ENCODE results near the gene ACP6.
"Not testable (repeated sequence)": the region's sequence is repeated elsewhere in the genome, so short reads cannot be mapped to it uniquely, and the experiment has no call there.

ACP6 gene

DNA sequence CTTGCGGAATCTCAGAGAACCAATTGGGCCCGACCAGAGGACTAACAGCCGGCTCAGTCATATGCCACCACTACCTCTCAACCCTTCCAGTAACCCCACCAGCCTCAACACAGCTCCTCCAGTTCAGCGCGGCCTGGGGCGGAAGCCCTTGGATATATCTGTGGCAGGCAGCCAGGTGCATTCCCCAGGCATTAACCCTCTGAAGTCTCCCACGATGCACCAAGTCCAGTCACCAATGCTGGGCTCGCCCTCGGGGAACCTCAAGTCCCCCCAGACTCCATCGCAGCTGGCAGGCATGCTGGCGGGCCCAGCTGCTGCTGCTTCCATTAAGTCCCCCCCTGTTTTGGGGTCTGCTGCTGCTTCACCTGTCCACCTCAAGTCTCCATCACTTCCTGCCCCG lies 49.8 kb downstream of the ACP6 start:
- no peak for DNase-seq (ENCODE audit: low spot score)

DNA sequence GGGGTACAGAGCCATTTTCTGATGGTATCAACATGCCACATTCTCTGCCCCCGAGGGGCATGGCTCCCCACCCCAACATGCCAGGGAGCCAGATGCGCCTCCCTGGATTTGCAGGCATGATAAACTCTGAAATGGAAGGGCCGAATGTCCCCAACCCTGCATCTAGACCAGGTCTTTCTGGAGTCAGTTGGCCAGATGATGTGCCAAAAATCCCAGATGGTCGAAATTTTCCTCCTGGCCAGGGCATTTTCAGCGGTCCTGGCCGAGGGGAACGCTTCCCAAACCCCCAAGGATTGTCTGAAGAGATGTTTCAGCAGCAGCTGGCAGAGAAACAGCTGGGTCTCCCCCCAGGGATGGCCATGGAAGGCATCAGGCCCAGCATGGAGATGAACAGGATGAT lies 50.6 kb downstream of the ACP6 start:
- no peak for DNase-seq (ENCODE audit: low spot score)

DNA sequence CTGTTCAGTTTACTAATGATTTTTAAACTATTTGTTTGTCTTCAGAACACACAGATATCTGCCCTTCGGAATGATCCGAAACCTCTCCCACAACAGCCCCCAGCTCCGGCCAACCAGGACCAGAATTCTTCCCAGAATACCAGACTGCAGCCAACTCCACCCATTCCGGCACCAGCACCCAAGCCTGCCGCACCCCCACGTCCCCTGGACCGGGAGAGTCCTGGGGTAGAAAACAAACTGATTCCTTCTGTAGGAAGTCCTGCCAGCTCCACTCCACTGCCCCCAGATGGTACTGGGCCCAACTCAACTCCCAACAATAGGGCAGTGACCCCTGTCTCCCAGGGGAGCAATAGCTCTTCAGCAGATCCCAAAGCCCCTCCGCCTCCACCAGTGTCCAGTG lies 51.6 kb downstream of the ACP6 start:
- no peak for DNase-seq (ENCODE audit: low spot score)

DNA sequence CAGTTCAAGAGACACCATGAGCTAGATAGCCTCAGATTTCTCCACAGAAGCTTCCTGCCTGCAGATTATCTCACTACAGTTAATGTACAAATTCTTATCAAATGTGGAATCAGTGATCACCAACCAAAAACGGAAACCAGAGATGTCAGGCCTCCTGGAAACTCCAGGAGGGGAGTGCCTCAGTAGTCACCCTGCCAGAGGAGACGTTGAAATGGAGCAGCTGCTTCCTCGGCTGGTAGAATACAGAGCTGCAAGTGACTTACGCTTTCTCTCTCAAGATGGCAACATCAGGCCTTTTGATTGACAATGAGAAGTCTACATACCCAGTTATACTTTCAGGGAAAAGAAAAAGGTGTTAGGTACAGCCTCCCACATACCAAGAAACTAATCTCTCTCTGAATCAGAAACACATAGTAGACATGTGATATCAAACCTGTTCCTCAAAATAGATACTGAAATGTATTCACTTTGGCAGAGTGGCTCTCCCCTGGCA lies 52.2 kb downstream of the ACP6 start:
- no peak for DNase-seq (ENCODE audit: low spot score)

DNA sequence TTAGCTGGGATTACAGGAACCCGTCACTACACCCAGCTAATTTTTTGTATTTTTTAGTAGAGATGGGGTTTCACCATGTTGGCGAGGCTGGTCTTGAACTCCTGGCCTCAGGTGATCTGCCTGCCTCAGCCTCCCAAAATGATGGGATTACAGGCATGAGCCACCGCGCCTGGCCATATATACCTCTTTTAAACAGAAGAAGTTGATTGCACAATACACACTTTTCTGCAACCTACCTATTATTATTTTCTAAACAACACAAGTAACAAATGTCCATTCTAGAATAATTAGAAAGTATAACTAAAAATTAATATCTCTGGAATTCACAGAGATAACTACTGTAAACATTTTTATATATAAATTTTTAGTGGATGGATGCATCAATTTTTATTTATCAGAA lies 55.4 kb downstream of the ACP6 start:
- DNase-seq (ENCODE audit: low spot score): not testable (repeated sequence)

DNA sequence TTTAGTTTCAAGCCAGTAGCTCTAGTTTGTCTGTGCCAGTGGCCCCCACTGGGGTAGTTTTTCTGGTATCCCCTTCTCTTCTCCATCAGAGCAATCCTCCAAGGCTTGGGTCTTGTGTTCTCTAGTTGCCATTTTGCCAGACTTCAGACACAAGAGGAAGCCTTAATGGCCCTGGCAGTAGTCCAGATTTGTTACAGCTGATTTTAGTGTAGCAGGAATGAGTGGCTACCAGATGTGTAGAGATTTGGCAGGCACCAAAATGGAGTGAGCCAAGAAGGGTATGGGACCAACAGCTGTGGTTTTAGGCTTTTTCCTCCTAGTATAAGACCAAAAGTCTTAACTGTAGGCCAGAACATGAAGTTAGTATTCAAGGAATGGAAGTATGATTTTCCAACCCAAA lies 56.8 kb downstream of the ACP6 start:
- DNase-seq (ENCODE audit: low spot score): no peak

DNA sequence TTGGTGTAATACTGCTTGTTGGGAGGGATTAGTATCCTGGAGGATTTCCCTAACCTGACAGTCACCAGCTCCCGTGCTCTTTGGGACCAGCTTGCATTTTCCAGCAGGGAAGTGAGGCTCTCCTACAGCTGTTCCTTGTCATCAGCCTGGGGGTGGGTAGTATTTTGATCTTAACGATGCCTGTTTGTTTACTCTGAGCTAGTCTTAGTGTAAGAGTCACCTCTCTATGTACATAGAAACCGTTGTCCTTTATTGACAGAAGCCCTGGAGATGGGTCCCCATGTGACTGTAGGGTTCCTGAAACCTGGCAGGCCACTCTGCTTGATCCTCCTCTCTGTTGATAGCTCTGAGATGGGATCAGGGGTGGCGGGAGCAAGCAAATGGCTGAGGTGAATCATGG lies 58.0 kb downstream of the ACP6 start:
- no peak for DNase-seq (ENCODE audit: low spot score)

DNA sequence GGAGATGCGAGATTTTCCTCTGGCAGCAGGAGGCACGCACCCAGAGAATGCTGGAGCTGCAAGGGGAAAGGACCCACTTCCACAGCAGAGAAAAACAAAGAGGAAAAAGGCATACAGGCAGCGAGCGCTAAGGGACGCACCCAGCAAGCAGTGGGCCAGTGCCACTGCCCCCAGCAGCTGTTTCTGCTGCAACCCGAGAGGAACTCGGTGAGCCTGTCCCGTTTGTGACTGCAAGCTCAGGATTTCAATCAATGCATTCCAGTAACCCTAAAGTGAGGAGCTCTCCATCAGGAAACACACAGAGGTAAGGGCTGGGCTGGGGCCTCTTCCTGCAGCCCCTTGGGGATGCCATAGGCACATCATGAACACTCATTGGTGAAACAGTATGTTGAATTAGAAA lies 58.7 kb downstream of the ACP6 start:
- DNase-seq (ENCODE audit: low spot score): no peak

DNA sequence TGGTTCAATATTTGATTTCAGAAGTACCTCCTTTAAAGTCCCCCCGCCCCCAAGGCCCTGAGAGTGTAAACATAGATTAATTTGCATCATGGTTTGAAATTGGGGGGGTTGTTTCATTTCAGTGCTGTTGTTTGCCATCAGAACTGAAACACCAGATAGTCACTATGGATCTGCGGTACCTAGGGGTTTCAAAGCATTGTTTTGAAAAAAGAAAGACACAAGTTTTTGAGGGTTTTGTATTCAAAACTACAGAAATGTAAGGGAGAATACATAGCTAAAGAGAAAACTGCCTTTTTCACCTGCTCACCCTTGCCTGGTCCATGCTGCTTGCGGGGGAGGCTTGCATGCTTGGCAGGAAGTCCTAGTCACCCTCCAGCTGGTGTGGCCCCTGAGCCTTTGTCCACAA lies 59.3 kb downstream of the ACP6 start:
- no peak for DNase-seq (ENCODE audit: low spot score)

DNA sequence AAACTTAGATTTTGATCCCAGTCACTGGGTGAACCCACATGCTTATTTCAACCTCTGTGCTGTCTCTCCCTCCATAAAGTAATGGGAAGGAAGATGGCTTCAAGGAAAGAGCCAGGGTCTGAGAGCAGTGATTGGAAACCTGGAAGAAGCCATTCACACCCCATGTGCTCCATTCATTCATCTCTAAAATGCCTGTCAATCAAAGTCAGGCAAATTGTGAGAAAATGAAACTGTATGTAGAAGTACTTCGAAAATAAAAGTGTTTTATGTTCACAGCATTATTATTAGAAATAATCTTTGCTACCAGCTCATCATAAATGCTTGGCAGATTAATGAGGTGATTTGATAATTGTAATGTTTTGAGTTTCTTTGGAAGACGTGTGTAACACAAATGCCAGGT lies 61.0 kb downstream of the ACP6 start:
- DNase-seq (ENCODE audit: low spot score): no peak

DNA sequence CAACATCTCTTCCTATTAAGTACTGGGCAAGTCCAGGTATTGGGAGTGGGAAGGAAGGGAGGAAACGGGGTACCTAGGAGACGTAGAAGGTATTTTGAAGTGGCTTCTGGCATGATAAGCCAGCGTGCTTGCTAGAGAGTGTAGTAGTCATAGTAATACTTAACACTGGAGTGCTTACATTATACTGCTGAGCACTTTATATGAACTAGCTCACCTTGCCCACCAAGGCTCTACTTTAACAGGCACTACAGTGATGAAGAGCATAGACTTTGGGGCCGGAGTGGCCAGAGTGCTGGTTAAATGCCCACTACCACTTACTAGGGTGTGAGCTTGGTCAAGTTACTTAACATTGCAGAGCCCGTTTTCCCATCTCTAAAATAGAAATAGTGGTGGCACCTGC lies 61.7 kb downstream of the ACP6 start:
- DNase-seq (ENCODE audit: low spot score): no peak

DNA sequence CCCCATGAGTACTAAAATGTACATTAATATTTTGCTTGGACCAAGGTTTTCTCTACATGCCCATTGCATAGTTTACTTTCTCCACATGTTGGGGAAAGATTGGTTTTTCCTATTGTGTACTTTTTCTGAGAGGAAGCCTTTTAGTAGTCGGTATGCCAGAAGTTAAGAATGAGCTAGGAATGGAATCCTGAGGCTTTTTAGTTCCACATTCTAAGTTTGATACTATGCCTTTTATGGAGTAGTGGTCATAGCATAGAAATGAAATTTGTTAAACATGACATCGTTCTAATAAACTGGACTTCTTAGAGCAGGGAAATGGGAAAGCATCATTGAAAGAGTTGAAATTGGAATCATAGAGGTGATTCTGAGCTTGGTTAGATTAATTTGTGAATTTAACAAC lies 64.7 kb downstream of the ACP6 start:
- peak; percentile 23 for DNase-seq (ENCODE audit: low spot score)

DNA sequence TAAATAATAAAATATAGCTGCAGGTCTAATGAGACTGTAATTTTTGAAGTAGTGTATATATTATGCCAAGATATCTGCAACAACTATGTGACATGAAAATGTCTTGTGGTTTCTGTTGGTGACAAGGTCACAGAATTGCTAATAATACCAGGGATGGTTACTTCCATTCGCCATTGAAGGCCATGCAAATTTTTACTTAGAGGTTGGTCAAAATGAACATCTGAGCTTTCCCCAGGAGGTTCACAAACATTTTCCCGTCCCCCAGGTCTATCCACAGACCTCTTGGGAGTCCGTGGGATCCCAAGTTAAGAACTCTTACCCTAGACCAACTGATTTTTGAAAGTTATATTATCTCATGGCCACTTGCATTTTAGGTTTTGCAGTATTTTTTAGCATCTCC lies 66.3 kb downstream of the ACP6 start:
- no peak for DNase-seq (ENCODE audit: low spot score)

DNA sequence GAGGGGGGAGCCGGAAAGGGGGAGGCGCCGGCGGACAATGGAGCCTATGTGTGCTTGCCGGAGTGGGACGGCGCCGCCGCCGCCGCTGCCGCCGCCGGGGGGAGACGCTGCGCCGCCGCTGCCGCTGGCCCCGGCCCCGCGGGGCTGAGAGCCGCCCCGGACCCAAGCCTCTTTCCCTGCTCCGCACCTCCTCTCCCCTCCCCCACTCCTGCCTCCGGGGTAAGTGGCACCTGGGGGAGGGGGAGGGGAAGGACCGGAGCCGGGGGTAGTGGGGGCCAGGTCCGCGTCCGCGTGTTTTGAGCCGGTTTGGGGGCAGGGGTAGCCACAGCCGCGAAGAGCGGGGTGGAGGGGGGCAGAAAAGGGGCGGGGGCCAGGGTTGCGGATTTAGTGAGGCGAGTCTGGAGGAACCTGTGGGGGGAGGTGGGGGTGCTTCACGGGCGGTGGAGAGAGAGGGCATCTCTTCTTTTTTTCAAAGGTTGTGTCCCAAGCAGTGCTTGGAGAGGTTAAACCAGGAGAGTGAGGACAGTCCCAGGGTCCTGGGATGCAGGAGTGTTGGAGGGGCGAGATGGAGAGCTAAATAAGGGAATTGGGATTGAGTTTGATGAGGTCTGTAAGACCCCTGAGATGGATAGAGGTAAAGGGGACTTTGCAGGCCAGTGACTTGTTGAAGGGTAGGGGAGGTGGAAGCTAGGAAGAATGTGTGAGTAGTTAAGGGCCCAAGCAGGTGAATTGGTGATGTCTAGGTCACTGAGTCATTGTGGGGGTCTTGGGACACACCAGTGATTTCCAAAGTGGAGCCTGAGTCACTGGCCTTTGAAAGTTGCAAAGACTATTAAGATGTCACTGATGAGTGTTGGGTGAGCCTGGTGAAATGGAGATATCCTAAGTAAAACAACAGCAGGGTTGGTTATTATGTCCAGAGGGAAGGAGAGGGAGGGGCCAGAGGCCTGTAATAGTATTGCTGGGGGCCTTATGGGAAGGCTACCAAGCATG lies 69.9 kb downstream of the ACP6 start:
- peak; percentile 8 for DNase-seq (ENCODE audit: low spot score)

DNA sequence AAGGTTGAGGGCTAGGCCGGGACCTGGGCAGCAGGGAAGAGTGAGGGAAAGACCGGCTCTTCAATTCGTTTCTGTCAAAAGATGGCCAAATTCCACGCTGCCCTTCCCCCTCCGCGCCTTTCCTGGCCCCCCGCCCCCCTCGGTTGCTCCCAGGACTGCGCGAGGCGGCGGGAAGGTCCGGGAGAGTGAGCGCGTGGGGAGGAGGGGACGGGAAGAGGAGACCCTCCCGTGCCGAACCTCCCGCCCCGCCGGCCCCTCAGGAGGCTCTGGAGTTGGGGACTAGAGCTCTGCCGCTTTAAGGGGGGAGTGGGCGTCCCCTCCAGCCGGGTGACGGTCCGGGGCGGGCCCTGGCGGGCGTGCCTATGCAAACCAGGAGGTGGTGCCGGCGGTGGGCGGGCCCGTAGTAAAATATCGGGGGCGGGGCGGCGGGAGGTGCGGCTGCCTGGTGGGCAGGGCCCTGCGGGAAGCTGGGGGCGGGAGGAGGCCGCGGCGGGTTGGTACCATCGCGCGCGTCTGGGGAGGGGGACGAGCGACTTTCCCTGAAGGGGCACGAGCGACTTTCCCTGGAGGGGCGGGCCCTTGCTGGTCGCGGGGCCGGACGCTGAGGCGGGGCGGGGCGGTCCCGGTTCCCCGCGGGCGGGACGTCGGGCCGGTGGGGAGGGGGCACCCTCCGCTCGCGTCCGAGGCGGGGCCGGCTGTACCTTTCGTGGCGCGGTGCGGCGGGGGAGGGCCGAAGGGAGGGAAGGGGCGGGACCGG lies 70.8 kb downstream of the ACP6 start:
- peak; percentile 91 for DNase-seq (ENCODE audit: low spot score)

DNA sequence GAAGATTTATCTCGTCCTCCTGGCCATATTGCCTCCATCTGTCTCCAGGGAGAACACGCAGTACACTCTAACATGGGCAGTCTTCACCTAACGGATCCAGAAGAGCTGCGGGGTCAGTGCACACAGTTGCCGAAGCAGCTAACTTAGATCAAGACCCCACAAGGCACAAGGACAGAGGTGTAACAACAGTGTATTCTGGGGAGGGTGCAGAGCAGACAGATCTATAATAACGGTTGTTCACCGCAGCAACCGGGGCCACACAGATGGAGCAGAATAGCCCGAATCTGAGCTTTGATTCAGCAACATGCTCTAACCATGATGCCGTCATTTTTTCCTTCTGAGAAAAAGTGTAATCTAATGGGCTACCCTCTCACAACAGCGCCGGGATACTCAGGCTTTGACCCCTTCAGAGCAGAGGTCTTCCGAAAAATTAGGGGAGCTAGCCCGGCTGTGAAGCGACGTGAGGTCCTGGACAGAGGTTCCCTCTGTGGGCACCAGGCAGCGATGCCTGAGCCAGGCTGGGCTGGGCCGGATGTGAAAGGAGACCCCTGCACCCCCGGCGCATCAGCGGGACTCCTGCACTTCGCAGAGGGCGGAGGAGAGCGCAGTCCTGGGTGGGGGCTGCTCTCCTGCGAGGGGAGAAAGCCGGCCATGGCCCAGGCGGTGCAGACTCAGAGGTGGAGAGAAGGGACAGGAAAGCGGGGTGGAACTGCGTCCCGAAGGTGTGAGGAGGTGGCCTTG lies 71.5 kb downstream of the ACP6 start:
- DNase-seq (ENCODE audit: low spot score): peak; percentile 9

DNA sequence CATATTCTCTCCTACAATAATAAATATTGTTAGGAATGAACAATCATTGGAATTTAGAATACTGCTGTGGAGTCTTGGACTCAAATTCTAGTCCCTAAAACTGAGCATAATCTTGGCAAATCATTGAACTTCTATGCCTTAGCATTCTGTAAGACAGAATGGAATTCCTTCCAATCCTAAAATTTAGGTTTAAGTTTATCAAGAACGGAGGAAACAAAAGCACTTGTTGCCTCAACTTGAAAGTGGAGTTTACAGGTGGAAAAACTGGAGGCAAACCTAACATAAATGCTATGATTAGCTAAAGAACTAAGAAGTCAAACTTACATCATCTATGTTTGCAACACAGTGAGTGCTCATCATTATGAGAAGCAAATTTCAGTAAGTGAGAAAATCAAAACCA lies 73.3 kb downstream of the ACP6 start:
- DNase-seq (ENCODE audit: low spot score): no peak

Measured in hepatic stellate cell (primary cell).